ENCODE results near the gene OPCML.

GRCh38 chr11:132644520-132645239 is 887.6 kb downstream of the OPCML start:
- TF ChIP-seq, protein P1, sequence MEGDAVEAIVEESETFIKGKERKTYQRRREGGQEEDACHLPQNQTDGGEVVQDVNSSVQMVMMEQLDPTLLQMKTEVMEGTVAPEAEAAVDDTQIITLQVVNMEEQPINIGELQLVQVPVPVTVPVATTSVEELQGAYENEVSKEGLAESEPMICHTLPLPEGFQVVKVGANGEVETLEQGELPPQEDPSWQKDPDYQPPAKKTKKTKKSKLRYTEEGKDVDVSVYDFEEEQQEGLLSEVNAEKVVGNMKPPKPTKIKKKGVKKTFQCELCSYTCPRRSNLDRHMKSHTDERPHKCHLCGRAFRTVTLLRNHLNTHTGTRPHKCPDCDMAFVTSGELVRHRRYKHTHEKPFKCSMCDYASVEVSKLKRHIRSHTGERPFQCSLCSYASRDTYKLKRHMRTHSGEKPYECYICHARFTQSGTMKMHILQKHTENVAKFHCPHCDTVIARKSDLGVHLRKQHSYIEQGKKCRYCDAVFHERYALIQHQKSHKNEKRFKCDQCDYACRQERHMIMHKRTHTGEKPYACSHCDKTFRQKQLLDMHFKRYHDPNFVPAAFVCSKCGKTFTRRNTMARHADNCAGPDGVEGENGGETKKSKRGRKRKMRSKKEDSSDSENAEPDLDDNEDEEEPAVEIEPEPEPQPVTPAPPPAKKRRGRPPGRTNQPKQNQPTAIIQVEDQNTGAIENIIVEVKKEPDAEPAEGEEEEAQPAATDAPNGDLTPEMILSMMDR (IDR thresholded peaks at IDR 0.05; ENCODE audit: low read length) = no peak
- TF ChIP-seq EZH2 (optimal IDR thresholded peaks at IDR 0.05; ENCODE audit: low read depth, low read length) (no peak), EZH2phosphoT487 (IDR thresholded peaks at IDR 0.05; ENCODE audit: low read length) (no peak)
